NCI-H1092 (cell line): ENCODE results near the gene GNAI3.
A peak's percentile ranks its signal among the peaks of the same experiment; 100 is the strongest.

ENCODE experiments used
- DNase-seq: peaks from one replicate; lab custom pipeline; 2025; lab: John Stamatoyannopoulos, UW

The GNAI3 gene

DNA sequence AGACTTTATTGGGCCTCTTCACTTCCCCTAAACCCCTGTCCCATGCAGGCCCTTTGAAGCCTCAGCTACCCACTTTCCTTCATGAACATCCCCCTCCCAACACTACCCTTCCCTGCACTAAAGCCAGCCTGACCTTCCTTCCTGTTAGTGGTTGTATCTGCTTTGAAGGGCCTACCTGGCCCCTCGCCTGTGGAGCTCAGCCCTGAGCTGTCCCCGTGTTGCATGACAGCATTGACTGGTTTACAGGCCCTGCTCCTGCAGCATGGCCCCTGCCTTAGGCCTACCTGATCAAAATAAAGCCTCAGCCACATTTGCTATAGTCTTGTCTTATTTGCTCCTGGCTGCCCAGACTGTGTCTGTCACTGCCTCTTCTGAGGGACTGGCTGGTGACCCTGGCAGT lies 113.0 kb downstream of the GNAI3 start:
- DNase-seq: no peak

DNA sequence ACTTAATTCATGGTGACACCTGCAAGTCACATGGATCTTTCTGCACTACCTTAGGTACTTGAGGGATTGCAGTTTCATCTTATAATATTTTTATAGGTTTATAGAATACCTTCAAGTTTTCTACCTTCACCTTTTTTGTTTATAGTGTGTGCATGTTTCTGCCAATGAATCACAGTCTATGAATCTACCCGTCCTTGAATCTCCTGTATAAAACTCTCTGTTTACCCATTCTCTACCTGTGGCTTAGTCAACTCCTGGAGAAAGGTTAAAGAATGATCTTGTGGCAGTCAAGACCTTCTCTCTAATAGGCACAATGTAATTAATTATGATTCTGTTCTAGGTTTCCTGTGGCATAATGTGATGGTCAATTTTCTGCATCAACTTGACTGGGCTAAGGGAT lies 116.3 kb downstream of the GNAI3 start:
- DNase-seq: no peak

DNA sequence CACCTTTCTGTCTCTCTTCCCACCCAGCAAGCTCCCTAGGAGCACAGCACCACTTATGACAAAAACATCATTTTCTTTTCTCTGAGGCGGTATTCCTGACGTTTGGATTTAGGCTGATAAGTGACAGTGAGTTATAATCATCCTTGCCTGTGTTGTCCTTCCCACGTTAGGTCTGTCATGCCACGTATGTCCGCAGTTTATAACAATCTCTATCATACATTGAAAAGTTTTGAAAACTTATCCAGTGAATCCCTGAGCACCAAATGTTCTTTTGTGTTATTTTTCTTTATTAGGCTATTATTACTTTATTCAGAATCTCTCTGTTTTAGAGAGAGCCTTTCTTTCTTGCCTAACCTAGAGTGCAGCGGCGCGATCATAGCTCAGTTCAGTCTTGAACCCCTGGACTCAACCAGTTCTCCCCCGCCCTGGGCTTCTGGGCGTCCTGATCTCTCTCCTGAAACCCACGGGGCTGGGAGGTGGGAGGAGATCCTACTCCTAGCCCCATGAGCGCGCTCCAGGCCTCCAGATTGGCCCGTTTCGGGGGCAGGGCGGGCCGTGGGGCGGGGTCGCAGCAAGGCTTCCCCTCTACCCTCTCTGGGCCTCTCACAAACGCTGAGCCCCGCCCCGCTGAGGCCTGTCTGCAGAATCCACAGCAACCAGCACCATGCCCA lies 119.2 kb downstream of the GNAI3 start, which contains the start of gene GSTM2:
GSTM2 (plus strand) TSS at position 606 of the 671 bp plus-strand sequence; CDS start at position 665, 59 bp downstream.
- peak; percentile 41 for DNase-seq
